DMS53 (cell line): ENCODE measurements around the gene DPP6.

Source experiments
- DNase-seq: peaks from one replicate; lab custom pipeline; 2025; lab: John Stamatoyannopoulos, UW

Gene DPP6

DNA sequence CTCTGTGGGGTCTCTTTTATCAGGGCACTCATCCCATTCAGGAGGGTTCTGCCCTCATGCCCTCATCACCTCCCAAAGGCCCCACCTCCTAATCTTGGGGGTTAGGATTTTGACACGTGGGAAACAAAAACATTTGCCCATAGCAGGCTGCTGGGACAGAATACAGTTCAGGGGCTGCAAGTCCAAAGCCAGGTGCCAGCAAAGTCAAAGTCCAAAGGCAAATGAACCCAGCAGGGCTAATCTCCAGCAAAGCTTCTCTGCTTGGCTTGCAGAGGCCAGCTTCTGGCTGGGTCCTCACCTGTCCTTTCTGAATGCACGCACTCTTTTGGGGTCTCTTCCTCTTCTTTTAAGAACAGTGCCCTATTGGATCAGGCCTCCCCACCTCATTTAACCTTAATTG, 359.9 kb downstream of the DPP6 start:
- no peak for DNase-seq

DNA sequence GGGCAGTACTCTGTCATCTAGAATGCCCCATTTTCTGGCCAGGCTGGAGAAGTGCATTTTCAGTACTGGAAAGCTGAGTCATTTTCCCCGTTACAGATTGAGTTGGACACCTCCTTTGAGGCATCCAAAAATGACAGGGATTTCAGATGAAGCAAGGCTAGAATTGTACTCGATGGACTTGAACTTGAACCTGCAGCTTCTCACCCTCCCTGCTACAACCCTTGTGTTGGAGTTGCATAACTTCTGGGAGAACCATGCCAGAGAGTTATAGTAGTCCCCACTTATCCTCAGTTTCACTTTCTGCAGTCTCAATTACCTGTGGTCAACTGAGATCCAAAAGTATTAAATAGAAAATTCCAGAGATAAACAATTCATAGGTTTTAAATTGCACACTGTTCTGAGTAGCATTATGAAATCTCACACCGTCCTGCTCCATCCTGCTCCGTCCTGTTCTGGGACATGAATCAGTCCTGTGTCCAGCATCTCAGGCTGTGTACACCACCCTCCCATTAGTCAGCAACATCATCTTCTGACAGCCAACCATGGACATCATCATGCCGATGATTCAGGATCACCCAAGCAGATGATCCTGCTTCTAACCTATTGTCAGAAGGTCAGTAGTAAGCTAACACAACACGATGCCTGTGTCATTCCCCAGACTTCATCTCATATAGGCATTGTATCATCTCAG, 363.7 kb downstream of the DPP6 start:
- DNase-seq = no peak

DNA sequence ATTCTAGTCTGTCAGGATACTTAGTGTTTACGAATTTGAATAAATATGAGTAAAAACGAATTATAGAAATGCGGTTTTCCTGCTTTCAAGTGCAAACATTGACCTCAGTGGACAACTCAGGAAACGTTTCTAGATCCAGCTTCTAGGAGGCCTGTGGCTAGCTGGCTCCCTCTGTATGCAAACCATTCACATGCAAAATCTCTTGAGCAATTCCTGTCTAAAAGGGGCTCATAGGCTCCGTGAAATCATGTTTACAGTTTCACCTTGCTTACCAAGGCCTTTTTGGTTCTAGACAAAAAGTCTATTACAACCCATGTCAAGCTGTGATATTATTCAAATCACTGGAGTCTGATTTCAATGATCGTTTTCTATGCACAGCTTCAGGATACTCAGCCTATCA, 364.5 kb downstream of the DPP6 start:
- no peak for DNase-seq

DNA sequence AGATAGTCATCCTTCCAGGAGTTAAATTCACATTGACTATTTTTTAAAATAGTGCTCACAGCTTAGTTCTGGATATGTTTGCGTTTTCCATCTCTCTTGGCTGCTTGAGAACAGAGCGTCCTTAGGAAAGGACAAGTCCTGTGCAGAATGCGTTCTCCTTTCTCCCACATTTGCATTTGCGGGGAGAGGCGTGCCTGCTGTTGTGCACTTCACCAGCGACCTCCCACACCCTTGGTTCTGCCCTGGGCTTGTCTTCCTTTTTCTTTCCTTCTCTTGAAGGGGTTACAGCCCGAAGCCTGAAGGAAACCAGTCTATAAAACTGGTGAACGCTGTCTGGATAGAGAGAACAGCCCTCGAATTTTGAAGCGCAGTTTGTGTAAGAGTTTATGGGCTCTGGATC, 367.1 kb downstream of the DPP6 start:
- DNase-seq = no peak

DNA sequence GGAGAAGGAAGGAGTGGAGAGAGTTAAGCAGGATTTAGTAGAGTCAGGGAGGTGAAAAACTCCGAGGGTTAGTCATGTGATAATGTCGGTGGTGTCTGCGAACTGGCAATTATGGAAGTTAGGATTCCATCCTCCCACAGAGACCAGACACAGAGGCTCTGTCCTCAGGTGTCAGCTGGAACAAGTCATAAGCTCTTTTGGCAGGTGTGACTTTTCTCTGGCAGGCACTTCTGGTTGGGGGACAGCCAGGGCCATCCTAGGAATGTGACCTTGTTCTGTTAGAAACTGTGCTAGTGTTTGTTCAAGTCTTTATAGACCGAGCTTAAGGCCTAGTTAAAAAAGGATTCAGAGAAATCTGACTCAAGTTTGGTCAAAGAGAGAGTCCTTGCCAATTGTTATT, 371.0 kb downstream of the DPP6 start:
- DNase-seq = no peak

DNA sequence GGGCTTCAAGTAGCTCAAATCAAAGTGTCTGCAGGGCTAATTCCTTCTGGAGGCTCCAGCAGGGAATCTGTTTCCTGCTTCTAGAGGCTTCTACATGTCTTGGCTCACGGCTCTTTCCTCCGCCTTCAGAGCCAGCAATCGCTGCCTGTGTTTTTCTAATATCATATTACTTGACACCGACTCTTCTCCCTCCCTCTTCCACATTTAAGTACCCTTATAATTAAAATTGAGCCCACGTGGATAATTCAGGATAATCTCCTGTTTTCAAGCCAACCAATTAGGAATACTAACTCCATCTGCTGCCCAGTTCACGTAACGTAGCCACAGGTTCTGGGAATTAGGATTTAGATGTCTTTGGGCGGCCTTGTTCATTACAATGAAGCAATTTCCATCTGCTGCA, 372.2 kb downstream of the DPP6 start:
- DNase-seq = no peak

DNA sequence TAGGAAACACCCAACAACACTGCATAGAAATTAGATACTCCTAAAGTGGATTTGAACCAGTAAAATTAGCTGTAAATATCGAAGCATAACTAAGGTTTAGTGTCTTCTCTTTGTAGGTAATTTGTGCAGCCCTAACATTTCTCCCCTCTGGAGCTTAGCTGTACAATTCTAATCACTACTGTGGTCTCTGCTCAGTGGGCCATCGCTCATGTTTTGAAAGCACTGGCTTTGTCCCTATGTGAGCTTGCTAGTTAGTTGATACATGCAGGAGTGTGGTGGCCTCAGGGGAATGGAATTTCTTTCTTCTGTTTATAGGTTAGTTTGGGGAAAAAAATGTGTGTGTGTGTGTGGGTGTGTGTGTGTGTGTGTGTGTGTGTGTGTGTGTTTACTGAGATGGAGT, 373.1 kb downstream of the DPP6 start:
- no peak for DNase-seq

DNA sequence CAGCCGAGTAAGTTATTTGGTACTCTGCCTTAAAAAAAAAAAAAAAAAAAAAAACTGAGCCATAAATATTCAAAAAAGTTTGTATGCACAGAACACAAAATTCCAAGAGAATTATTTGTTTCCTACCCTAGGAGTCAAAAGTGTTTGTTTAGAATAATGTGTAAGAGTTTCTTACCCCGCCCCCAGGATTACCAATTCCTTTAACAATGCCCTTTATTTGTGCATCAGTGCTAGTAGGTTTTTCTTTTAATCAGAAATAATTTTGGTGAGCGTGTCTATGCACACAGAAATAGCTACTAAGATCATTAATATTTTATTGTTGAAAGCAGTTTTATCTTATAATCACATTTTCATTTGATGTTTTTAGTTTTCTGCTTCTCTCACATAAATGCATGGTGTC, 374.6 kb downstream of the DPP6 start:
- DNase-seq = no peak

DNA sequence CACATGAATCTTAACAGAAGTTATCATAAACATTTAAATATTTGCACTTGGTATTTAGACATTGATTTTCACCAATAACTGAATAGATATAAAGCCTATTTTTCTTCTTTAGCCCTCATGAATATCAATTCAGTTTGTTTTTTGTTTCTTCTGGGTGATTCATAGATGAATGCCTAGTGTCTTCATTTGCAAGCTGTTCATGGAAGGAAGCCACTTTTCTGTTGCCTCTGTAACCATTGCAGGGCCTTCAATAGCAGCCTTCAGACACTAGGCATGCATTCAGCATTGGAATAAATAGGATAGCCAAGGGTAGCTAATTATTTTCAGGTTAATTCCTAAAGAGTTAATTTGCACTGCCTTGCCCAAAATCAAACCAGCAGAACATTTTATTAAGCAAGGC, 375.3 kb downstream of the DPP6 start:
- DNase-seq = no peak

DNA sequence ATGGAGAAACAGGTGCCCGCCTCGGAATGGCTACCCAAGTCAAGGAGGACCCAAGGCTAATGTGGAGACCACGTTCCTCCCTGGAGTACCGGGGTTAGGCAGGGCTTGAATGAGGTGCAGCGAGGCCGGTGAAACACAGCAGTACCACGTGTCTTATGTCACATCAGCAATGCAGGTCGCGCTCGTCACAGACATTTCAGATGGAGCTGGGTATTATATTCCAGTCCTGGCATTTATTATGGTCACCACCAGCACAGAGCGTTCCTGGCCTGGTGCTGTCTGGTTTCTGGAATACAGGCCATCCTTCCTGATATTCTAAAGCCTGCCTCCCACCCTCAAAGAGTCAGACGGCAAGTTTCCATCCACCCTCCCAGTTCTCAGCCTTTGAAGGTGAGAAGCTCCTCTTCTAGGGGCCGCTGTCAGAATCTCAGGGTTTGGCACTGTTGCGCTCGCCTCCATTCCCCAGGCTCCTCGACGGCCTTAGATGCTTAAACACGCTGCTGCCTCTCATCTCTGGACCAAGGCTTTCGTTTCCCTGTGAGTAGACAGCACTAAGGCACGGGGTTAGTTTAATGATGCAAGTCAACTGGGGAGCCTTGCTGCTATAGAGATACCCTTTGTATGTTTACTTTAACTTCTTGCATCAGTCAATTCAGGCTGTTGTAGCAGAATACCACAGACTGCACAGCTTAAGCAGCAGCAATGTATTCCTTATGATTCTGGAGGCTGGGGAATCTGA, 377.6 kb downstream of the DPP6 start:
- DNase-seq = no peak

DNA sequence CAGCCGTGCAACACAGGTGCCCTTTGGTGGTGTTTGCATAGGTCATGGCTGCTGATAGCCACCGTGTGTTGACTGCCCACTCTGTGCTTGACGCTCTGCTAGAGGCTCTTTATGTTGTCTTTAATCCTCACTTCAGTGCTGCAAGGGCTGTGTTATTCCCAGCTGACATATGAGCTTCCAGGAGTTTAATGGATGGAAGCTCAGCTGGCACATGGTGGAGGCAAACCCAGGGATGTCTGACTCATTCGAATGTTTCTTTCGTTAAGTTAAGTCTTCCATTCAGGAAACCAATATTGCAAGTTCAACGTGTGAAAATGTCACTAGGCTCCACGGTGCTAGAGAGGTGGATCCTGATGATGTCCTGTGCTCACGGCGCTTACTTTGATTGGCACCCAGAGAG, 378.4 kb downstream of the DPP6 start:
- DNase-seq = no peak

DNA sequence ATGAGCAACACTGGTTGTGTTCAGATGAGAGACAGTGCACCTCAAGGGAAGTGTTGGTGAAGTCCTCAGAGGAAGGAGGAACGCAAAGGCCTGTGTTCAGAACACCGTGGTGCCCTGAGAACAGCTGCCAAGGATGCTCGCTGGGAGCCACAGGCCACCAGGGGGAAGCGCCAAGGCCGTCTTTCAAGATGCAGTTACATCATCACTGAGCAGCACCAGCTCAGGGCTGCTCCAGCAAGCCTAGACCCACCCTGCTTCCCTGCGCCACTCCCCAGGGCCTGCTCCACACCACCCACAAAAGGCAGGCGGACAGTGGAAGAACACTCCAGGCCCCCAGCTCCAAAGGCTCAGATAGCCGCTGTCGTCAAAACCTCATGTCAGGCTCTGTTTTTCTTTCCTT, 378.8 kb downstream of the DPP6 start:
- DNase-seq = no peak

DNA sequence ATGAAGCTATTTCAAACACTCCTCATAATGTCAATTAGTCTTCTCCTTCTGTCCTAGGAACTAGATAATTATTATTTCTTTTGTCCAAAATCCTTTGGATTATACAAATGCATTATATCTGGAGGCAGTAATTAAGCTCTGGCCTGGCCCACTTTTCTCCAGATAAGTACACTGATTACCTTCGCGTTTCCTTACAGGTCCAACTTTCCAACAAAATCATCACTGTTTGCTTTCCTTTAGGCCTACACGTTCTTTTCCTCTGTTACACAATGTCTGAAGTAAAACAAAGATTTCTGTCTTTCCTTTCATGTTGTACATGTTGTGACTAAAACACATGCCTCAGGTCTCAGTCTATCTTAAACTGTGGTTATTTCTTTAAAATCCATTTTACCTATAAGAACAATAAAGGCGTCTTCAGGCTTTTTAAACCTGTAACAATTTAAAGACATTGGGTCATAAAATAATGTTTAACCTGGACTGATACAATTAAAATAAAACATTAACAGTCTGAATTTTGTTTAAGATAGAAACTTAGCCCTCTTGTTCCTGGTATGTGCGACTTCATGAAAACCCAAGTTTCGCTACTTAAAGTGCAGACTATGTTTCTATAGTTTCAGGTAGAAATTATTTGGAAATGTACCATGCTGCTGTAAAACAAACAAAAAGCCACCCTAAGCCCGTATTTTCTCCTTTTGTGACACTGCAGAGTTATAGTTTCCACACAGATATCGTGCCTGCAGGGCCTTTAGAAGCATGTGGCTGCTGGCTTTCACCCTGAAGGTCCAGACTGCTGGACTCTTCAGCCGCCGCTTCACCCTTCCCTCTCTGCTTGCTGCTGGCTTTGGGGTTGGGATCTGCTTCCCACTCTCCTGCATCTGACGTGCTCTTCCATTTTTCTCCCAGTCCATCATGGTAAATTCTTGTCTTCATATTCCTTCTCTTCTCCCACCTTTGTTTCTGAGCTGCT, 381.7 kb downstream of the DPP6 start:
- DNase-seq = no peak

DNA sequence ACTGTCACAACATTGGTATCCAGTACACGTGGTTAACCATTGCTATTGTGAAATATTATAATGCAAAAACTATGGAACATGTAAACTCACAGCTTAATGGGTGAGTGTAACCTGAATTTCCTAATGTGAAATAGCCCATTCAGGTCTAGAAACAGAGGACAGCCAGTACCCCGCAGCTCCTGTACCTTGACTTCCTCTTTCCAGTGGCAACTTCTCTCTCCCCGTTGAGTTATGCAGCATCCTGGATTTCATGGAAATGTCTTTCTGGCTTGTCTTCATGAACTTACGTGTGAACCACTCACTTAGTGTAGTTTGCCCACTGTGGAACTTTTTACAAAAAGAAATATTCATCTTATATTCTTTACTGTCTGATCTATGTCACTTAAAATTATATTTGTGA, 384.4 kb downstream of the DPP6 start:
- no peak for DNase-seq

DNA sequence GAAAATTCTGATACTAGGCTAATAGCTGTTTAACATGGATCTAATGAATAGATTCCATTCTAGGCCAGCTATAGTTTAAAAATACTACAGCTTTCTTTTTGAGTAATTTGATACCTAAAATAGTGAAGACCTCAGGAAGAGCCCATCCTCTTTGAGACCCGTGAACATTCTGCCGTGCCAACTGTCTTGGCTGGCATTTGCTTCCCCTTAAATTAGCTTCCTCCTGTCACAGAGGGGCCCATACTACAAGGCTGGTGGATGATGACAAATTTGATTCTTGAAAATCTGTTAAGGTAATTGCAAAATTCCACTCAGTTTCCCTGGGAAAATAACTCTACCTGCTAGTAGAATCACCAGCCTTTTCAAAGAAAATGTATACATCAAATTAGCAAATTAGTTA, 385.0 kb downstream of the DPP6 start:
- no peak for DNase-seq

DNA sequence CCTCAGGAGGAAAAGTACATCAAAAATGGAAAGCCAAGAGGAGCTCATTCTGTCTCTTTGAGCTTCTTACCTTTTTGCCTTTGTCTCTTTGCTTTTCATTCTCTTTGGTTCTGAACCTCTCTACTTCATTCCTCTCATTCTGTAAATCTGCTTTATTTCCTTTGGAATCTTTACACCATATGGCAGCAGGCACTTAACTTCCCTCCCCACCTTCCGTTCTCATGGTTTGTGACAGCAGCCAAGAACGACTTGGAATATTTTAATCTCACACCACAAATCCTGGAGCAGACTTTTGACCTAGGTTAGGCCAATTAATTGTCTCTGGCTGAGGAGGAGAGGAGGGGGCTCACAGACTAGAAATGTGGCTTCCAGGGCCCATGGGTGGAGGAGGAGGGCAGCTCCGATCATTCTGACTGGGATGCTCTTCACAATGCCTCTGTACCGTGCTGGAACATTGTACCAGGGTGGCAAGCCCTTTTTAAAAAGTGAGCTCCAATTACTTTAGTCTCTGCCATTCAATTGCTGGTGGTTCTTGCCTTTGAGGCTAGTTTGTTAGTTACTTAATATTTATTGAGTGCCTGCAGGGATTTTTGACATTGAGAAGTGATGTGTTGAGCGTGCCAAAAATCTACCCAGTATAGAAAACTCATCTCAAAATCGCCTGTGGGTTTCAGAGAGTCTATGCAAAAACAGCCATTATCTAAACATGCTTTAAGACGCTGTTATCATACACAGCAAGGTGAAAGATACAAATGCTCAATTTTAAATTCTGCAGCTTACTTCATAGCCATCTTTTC, 386.6 kb downstream of the DPP6 start:
- no peak for DNase-seq

DNA sequence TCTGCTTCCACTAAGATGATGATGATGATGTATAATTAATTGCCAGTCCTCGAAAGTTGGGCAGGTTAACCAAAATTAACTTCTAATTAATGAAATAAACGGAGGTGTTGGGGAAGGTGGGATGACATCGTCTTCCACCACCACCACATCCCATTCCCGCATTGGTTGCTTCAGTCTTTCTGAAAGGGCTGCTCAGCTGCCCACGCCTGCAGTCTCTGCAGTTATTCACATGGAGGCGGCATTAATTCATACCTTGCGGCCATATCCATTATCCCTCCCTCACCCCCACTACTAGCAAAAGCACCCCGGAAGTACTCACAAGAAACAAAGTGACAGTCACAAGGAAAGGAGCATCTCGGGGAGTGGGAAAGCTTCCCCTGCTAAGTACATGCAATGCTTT, 387.9 kb downstream of the DPP6 start:
- DNase-seq = no peak

DNA sequence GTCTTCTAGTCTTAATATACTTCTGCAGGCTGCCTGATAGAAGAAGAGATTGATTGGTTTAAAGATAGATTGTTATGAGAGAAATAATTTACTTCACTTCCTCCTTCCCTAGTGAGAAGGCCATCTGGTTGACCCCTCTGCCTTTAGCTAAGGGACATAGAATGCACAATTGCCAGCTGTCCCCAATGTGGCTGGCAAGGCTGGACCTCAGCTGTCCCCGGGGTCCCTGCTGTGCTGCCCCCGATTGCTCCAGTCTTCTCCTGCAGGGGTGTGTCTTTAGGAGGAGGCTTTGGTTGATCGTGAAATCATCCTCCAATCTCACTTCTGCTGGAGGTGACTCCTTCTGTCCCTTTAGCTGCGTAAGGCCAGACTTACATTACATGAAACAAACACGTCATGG, 388.5 kb downstream of the DPP6 start:
- no peak for DNase-seq

DNA sequence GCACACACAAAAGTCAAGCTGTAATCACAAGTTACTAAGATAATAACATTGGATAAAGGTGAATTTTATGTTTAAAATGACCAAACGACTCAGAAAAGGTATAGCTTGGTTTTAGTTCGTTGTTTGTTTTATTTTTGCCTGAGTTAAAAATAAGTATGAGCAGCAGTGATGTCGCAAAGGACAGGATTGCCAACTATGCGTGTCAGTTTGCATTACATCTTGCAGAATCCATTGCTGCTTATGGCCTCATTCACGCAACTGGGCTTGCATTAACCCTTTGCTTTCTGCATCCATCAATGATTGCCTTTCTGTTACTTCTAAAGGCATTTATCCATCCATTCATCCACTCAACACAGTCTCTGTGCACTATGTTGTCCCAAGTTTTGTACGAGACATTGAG, 389.6 kb downstream of the DPP6 start:
- no peak for DNase-seq

DNA sequence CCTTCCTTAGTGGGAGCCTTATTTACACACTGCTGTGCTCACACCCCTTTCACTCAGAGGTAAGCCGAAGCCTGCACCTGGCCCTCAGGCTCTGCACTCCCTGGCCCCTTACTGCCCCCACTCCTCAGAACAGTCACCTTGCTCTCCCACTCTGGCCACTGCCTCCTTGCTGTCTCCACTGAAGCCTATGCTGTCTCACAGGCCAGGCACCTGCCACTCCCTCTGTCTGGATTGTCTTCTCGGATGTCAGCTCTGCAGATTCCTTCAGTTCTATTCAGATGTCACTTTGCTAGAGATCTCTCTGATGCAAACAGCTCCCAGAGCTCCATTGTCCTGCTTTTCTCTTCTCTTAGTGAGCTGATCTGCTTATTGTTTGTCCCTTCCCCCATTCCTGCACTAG, 390.7 kb downstream of the DPP6 start:
- no peak for DNase-seq

DNA sequence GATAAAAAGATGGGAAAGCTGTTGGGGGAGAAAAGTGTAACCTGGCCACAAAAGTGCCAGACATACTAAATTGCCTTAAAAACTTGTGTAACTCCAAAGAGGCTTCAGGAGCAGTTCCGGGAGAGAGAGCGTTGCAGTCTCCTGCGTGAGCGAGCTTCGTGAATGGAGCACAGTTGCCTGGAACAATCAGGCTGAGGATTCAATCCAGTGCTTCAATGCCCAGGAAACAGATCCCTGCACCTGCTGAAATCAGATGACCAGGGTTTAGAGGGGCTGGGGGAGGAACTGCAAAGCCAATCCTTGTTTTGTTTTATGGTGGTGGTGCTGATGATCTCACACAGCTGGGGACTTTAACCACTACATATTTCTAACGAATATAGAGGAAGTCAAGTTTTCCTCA, 398.3 kb downstream of the DPP6 start:
- no peak for DNase-seq
